Activated CD8-positive, alpha-beta memory T cell treated with anti-CD3 and anti-CD28 coated beads for 24 hours (primary cell): Measurements from ENCODE around the gene ASIC1.

Experiments
- DNase-seq: peaks from one replicate; pipeline ENCODE4 v3.0.0-alpha.2; 2020

Gene ASIC1

DNA sequence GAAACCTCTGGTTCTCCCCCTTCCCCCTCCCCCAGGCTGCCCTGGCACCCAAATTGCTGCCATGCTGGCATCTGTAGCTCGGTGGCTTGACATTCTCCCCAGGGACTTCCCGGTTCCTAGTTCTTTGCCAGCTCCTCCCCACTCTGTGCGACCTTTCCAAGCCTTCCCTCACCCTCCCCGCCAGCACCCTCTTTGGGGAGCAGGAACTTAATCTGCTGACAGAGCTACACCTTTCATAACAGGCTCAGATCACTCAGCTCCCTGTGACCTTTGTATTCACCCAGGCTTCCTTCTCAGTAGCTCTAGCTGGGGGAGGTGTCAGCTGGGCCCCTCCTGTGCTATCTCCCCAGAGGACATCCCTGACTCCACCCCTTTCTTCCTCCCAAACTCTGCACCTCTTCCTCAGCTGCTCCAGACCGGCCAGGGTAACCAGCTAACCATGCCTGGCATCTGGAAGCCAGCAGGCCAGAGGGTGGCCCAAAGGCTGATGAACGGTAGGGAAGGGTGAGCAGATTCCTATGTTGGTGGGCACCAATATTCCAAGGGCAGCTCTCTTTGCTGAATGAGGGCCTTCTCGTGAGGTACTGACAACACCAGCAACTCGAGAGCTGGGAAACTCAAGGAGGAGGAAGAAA, 52.8 kb downstream of the ASIC1 start:
- DNase-seq, result no peak

DNA sequence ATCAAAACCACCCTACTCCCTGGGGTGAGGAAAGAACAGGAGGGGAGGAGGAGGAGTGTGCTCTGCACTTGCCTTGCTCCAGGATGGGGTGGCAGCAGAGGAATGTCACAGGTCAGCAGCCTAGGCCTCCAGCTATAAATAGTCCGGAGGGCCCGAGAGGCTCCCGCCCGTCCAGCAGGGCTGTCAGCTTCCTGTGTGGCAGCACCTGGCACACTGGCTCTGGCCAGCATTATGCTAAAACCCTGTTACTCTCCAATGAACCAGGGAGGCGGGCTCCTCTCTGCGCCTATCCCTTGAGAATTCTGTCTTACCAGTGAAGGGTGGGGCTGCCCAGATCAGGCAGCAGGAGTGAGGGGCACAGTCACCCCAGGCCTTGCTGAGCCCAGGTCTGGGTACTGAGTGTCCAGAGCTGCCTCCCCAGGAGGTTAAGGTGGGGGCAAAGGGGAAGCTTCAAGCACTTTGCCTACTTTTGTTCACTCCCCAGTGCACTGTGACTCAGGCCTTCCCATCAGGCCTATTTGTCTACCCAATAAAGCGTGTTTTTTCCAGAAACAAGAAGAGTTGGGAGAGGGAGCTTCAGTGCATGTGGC, 53.5 kb downstream of the ASIC1 start:
- DNase-seq, result peak; percentile 66

DNA sequence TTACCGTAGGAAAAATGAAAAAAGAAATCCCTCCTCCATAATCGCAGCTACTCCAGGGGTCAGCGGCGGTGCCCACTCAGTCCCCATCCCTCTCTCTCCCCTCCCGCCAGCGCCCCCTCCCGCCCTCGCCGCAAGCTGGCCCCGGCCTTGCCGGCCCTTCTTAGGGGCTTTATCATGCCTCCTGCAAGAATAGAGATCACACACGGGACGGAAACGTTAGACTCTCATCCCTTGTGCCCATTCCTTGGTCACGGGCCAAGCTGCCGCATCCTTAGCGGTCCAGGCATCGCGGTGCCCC, 53.9 kb downstream of the ASIC1 start:
- DNase-seq, result no peak

DNA sequence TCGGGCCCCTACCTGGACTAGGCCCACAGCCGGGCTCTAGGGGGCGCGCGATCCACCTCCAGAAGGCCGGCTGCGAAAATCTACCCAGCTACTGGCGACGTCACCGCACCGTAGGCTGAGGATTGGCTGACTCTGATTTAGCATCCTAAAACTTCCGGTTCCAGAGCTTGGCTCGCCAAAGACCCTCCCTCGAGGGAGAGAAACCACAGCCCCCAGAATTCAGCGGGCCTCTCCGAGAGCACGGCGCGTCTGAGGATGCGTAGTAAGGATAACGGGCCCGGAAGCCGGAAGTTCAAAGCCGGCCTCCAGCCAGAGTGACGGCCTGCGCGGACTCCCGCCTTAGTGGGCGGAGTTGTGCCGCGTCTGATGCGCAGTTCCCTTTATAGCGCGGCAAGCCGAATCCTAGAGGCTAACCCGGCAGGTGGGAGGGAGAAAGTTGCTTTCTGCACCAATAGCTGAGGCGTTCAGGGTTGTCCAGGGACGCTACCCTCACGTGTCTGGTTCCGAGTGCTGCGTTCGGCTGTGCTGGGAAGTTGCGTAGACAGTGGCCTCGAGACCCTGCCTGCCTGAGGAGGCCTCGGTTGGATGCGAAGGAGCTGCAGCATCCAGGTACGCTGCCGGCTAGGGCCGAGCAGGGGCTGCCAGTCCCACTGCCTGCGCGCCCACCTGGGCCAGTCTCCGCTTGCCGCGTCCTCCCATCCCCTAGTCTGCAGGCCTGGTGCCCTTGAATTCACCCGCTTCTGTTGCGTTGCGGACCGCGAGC, 54.5 kb downstream of the ASIC1 start, which contains the start of gene COX14:
TSS of gene COX14 (plus strand) at position 544 of the 763 bp plus-strand sequence. CDS start 7,808 bp downstream, outside the sequence.
- peak; percentile 100 for DNase-seq

DNA sequence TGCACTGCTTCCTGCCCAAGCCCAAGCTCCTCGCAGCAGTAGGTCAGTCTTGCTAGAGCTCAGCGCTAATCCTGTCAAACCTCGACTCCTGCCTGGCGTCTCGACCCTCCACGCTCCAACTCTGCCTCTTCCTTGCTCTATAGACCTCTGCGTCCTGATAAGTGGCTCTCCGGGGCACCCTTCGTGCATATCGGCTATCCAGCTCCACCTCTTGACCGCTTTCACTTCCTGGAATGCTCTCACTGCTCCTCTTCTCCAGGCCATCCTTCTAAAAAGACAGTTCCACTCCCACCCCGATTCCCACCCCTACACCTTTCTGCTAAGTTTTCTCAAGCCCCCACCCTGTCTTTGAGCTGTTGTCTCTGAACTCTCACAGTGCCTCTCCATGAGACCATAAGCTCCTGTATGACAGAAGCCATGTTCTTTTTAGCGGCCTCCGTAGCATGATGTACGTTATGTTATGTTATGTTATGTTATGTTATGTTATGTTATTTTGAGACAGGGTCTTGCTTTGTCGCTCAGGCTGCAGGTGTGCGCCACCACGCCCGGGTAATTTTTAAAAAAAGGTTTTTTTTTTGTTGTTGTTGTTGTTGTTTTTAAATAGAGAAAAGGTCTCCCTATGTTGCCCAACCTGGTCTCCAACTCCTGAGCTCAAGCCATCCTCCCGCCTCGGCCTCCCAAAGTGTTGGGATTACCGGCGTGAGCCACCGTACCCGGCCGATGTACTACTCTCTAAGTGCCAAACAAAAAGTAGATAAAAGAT, 55.2 kb downstream of the ASIC1 start:
- DNase-seq, result no peak

DNA sequence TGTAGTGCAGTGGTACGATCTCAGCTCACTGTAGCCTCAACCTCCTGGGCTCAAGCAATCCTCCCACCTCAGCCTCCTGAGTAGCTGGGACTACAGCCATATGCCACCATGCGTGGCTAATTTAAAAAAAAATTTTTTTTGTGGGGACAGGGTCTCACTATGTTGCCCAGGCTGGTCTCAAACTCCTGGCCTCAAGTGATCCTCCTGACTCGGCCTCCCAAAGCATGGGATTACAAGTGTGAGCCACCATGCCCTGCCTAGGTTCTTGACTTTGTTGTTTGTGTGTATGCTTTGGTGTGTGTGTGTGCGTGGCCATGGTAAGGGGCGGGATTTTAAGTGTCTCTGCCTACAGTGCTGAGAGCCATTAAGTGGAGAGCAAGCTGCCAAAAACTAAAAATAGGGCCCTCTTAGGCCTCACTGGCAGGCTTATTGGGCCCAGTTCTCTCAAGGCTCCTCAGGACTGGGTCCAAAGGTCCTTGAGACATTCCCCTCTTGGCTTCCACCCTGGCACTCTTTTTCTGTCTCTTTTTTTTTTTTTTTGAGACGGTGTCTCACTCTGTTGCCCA, 59.7 kb downstream of the ASIC1 start:
- DNase-seq, result no peak

DNA sequence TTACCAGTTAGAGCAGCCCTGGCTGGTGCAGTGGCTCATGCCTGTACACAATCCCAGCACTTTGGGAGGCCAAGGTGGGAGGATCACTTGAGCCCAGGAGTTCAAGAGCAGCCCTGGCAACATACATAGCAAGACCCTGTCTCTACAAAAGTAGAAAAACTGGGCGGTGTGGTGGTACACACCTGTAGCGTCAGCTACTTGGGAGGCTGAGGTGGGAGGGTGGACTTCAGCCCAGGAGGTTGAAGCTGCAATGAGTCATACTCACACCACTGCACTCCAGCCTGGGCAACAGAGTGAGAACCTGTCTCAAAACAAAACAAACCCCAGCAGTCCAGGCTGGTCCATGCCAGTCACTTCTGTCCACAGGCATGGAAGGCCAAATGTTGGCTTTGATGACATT, 62.0 kb downstream of the ASIC1 start:
- DNase-seq, result no peak

DNA sequence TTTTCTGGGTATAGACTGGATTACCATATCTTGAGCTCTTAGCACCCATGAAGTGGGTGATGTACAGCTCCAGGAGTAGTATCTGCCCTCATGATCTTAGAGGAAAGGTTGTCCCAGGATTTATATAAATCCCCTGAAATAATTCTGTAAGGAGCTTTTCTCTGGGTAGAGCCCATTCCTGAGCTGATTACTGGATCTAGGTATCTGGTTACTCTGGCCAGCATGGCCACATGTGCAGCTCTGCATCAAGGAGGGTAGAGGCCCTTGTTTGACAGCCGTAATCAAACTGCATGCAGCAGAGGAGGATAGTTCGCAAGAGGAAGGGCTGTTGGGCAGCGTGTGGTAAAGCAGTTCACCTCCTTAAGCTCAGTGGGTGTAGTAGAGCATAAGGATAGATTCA, 63.1 kb downstream of the ASIC1 start:
- DNase-seq, result no peak

DNA sequence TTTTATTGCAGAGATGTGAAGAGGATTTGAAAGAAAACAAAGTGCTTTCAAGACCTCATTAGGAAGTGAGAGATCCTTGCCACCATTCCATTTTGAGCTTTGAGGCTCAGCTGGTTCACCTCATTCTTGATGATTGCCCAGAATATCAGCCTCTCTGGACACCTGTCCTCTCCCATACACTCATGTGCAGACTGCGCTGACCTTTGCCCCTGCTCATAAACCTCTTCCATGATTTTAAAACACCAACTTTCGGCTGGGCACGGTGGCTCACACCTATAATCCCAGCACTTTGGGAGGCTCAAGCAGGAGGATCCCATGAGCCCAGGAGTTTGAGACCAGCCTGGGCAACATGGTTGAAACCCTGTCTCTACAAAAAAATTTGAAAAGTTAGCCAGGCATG, 63.6 kb downstream of the ASIC1 start:
- no peak for DNase-seq

DNA sequence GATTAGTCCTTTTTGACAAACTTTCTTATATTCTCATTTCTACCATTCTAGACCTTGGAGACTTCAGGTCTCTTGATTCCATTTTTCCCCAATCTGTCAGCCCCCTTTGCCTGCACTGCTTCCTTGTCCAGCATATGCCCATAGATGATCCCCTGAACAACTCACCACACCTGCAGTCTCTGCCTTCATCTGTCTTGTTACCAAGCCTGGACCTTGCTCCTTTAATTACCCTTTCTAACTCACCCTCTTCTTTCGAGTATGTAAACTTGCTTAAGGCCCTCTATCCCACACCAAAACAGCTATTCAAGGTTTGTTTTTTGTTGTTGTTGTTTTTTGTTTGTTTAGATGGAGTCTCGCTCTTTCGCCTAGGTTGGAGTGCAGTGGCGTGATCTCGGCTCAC, 64.2 kb downstream of the ASIC1 start:
- DNase-seq, result no peak

DNA sequence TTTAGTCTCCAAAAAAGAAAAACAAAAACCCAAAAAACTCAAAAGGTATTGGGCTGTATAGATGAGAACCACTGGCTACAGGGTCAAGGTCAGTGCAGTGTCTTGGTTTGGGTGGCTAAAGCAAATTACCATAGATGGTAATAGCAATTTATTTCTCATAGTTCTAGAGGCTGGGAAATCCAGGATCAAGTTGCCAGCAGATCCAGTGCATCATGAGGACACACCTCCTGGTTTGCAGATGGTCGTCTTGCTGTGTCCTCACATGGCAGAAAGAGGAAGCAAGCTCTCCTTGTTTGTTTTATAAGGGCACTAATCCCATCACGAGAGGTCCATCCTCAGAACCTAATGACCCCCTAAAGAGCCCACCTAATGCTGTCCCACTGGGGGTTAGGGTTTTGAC, 65.8 kb downstream of the ASIC1 start:
- DNase-seq, result no peak

DNA sequence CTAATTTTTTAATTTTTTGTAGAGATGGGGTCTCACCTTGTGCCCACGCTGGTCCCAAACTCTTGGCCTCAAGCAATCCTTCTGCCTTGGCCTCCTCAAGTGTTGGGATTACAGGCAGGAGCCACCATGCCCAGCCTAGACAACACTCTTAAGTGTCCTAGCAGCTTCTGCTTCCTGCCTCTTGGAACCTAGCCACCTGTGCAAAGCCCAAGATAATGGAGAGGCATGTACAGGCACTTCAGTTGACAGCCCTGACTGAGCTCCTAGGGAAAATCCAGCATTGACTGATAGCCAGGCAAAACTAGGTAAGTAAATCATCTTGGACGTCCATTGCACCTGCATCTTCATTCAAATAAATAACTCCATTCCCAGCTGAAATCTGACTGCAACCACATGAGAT, 70.2 kb downstream of the ASIC1 start:
- peak; percentile 41 for DNase-seq

DNA sequence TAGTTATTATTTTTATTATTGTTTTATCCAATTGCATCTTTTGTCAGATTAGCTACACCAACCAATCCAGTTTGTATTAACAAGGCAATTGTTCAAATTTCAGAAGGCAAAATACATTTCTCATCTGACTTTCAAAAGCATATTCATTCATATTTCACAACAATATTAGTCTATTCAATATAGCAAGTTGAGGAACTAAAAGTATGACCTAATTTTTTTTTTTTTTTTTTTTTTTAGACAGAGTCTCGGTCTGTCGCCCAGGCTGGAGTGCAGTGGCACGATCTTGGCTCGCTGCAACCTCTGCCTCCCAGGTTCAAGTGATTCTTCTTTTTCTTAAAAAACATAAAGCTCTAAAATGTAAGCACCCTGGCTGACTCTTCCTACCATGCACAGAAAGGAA, 71.9 kb downstream of the ASIC1 start:
- peak; percentile 7 for DNase-seq

DNA sequence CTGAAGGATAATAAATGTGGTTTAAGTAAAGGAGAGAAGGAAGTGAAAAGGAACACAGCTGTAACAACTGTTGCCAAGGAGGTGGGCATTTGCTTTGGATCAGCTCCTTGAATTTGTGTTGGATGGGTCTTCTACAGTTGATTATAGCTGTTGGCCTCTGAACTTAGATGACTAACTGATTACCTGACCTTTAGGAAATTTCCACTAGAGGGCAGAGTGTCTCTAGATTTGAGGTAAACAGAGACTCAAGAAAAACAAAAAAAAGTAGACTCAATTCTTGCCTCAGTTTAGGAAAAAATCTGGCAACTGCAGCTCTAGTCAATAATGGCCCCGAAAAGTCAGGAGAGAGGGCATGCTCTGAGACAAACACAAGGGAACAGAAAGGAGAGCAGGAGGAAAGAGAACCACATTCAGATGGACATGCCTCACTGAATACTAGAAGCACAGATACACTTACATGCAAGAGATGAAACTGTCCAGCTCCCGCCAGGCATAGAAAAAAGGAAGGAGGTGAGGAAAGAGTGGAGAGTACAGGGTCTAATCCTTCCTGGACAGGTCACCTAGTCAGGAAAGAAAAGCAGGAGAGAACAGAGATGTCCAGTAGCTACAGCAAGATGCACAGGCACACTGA, 75.2 kb downstream of the ASIC1 start:
- DNase-seq, result peak; percentile 53
